WTC11 (cell line): ENCODE data around the gene NUP62.

Source experiments
- ATF1 ChIP-seq: sonication (generic); formaldehyde crosslinking; IDR thresholded peaks from 2 replicates; pipeline ENCODE4 v1.8.1; 2023; ENCODE audit warnings: mild to moderate bottlenecking, moderate library complexity, missing genetic modification reagents
- CBFB ChIP-seq: sonication (generic); formaldehyde crosslinking; IDR thresholded peaks from 2 replicates; pipeline ENCODE4 v1.8.1; 2022; ENCODE audit warnings: mild to moderate bottlenecking, low read depth, missing genetic modification reagents
- EMX1 ChIP-seq: fragments of 250-450 bp; sonication (Bioruptor Pico); IDR thresholded peaks from 2 replicates; pipeline ENCODE4 v1.8.0; 2021; ENCODE audit warnings: mild to moderate bottlenecking
- ETV6 ChIP-seq: sonication (generic); formaldehyde crosslinking; IDR thresholded peaks from 2 replicates; pipeline ENCODE4 v1.8.1; 2022; ENCODE audit warnings: mild to moderate bottlenecking, missing genetic modification reagents
- GABPB1 ChIP-seq: sonication (generic); formaldehyde crosslinking; IDR thresholded peaks from 2 replicates; pipeline ENCODE4 v1.8.1; 2023; ENCODE audit warnings: mild to moderate bottlenecking, missing genetic modification reagents
- GRHL2 ChIP-seq: fragments of 250-450 bp; sonication (Bioruptor Pico); IDR thresholded peaks from 2 replicates; pipeline ENCODE4 v1.8.0; 2022; ENCODE audit warnings: mild to moderate bottlenecking, moderate library complexity; ENCODE audit not compliant: insufficient replicate concordance, severe bottlenecking
- TCF7 ChIP-seq: sonication (generic); formaldehyde crosslinking; IDR thresholded peaks from 2 replicates; pipeline ENCODE4 v1.8.0; 2022; ENCODE audit warnings: mild to moderate bottlenecking, low read depth, missing genetic modification reagents, moderate library complexity
- TEAD4 ChIP-seq: sonication (generic); formaldehyde crosslinking; IDR thresholded peaks from 2 replicates; pipeline ENCODE4 v1.8.0; 2022; ENCODE audit warnings: mild to moderate bottlenecking, missing genetic modification reagents
- TF ChIP-seq, protein P1 (sequence below): sonication (generic); formaldehyde crosslinking; IDR thresholded peaks from 2 replicates; pipeline ENCODE4 v1.8.0; 2022; ENCODE audit warnings: mild to moderate bottlenecking, missing genetic modification reagents
- TF ChIP-seq, protein P2 (sequence below): sonication (generic); formaldehyde crosslinking; IDR thresholded peaks from 2 replicates; pipeline ENCODE4 v1.8.1; 2023; ENCODE audit warnings: mild to moderate bottlenecking, missing genetic modification reagents, borderline replicate concordance
- TF ChIP-seq, protein P3 (sequence below): sonication (generic); formaldehyde crosslinking; IDR thresholded peaks from 2 replicates; pipeline ENCODE4 v1.8.0; 2022; ENCODE audit warnings: mild to moderate bottlenecking, missing genetic modification reagents
- TF ChIP-seq, protein P4 (sequence below): sonication (generic); formaldehyde crosslinking; IDR thresholded peaks from 2 replicates; pipeline ENCODE4 v1.8.1; 2023; ENCODE audit warnings: mild to moderate bottlenecking, missing genetic modification reagents, moderate library complexity
- TF ChIP-seq, protein P5 (sequence below): fragments of 200-600 bp; IDR thresholded peaks from 2 replicates; pipeline ENCODE4 v1.8.0; 2022; ENCODE audit warnings: antibody characterized with exemption

DNA sequence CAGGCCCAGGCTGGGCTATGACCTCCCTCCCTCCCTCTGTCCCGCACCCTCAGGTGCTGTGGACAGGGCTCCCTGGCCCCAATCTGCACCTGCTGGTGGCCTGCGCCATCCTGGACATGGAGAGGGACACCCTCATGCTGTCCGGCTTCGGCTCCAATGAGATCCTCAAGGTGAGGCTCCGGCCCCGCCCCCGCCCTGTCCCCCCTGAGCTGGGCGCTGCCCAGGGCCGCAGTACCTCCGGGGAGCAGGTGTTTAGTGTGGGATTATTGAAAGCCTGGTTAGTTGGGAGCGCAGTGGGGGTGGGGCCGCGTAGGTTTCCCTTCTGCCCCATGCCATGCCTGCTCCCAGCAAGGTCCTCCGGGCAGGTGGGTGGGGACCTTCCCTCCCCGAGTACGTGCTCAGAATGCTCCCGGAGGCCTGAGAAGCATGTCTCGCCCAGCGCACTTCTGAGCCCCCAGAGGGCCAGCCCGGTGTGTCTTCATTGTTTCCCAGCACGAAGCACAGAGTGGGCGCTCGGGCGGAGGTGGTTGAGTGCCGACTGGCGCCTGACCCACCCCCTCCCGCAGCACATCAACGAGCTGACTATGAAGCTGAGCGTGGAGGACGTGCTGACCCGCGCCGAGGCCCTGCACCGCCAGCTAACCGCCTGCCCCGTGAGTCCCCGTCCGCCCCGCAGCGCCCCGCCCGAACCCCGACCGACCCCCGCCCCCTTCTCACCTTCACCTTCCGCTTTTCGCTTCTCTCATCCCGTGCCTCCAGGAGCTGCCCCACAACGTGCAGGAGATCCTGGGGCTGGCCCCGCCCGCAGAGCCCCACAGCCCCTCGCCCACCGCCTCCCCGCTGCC is 41.4 kb downstream of the NUP62 start:
- no peak for TF ChIP-seq ATF1 (CRISPR knock-in tag)
- TF ChIP-seq GRHL2 (CRISPR knock-in tag), result no peak
- no peak for TF ChIP-seq ETV6 (CRISPR knock-in tag)
- no peak for TF ChIP-seq GABPB1
- TF ChIP-seq, protein P1, sequence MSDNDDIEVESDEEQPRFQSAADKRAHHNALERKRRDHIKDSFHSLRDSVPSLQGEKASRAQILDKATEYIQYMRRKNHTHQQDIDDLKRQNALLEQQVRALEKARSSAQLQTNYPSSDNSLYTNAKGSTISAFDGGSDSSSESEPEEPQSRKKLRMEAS (CRISPR knock-in tag), result no peak
- TF ChIP-seq, protein P2, sequence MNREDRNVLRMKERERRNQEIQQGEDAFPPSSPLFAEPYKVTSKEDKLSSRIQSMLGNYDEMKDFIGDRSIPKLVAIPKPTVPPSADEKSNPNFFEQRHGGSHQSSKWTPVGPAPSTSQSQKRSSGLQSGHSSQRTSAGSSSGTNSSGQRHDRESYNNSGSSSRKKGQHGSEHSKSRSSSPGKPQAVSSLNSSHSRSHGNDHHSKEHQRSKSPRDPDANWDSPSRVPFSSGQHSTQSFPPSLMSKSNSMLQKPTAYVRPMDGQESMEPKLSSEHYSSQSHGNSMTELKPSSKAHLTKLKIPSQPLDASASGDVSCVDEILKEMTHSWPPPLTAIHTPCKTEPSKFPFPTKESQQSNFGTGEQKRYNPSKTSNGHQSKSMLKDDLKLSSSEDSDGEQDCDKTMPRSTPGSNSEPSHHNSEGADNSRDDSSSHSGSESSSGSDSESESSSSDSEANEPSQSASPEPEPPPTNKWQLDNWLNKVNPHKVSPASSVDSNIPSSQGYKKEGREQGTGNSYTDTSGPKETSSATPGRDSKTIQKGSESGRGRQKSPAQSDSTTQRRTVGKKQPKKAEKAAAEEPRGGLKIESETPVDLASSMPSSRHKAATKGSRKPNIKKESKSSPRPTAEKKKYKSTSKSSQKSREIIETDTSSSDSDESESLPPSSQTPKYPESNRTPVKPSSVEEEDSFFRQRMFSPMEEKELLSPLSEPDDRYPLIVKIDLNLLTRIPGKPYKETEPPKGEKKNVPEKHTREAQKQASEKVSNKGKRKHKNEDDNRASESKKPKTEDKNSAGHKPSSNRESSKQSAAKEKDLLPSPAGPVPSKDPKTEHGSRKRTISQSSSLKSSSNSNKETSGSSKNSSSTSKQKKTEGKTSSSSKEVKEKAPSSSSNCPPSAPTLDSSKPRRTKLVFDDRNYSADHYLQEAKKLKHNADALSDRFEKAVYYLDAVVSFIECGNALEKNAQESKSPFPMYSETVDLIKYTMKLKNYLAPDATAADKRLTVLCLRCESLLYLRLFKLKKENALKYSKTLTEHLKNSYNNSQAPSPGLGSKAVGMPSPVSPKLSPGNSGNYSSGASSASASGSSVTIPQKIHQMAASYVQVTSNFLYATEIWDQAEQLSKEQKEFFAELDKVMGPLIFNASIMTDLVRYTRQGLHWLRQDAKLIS (CRISPR knock-in tag), result no peak
- TF ChIP-seq TCF7 (CRISPR knock-in tag), result no peak
- TF ChIP-seq, protein P3, sequence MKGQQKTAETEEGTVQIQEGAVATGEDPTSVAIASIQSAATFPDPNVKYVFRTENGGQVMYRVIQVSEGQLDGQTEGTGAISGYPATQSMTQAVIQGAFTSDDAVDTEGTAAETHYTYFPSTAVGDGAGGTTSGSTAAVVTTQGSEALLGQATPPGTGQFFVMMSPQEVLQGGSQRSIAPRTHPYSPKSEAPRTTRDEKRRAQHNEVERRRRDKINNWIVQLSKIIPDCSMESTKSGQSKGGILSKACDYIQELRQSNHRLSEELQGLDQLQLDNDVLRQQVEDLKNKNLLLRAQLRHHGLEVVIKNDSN, result no peak
- TF ChIP-seq, protein P4, sequence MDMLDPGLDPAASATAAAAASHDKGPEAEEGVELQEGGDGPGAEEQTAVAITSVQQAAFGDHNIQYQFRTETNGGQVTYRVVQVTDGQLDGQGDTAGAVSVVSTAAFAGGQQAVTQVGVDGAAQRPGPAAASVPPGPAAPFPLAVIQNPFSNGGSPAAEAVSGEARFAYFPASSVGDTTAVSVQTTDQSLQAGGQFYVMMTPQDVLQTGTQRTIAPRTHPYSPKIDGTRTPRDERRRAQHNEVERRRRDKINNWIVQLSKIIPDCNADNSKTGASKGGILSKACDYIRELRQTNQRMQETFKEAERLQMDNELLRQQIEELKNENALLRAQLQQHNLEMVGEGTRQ (CRISPR knock-in tag), result no peak
- TF ChIP-seq EMX1, result no peak
- no peak for TF ChIP-seq TEAD4 (CRISPR knock-in tag)
- TF ChIP-seq, protein P5, sequence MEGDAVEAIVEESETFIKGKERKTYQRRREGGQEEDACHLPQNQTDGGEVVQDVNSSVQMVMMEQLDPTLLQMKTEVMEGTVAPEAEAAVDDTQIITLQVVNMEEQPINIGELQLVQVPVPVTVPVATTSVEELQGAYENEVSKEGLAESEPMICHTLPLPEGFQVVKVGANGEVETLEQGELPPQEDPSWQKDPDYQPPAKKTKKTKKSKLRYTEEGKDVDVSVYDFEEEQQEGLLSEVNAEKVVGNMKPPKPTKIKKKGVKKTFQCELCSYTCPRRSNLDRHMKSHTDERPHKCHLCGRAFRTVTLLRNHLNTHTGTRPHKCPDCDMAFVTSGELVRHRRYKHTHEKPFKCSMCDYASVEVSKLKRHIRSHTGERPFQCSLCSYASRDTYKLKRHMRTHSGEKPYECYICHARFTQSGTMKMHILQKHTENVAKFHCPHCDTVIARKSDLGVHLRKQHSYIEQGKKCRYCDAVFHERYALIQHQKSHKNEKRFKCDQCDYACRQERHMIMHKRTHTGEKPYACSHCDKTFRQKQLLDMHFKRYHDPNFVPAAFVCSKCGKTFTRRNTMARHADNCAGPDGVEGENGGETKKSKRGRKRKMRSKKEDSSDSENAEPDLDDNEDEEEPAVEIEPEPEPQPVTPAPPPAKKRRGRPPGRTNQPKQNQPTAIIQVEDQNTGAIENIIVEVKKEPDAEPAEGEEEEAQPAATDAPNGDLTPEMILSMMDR, result no peak
- no peak for TF ChIP-seq CBFB (CRISPR knock-in tag)
